Gastrocnemius medialis (tissue), 4 donors: Measurements from ENCODE around the gene PTPRE. TPM values are rescaled to one million over a fixed set of nuclear protein-coding genes. Genes with fewer than 3 reads are reported as not detected.

ENCODE experiments used
- ATAC-seq, 2 donors: fragments of 150-250 bp; one replicate each; pipeline ENCODE4 v1.9.1; 2016
- DNase-seq, 2 donors: peaks; one replicate each; pipeline ENCODE4 v3.0.0-alpha.2; 2019
- H3K27ac ChIP-seq, 4 donors: fragments of 200-600 bp; sonication (generic); 1 replicate in 1 of 4; 2 replicates in 3 of 4; pipeline ENCODE4 v1.5.1; 2016 to 2018; ENCODE audit warnings: mild to moderate bottlenecking in 2 of 4, moderate library complexity in 1 of 4
- H3K27me3 ChIP-seq, 3 donors: fragments of 200-600 bp; sonication (generic) in 2 of 3; 1 replicate in 1 of 3; 2 replicates in 2 of 3; pipeline versions ENCODE4 v1.5.1 to v1.6.0; 2016 to 2019; ENCODE audit warnings: mild to moderate bottlenecking in 1 of 3, moderate library complexity in 1 of 3
- H3K36me3 ChIP-seq, 2 donors: fragments of 200-600 bp; sonication (generic) in 1 of 2; one replicate each; pipeline ENCODE4 v1.5.1; 2017 to 2018
- H3K4me1 ChIP-seq, 2 donors: fragments of 200-600 bp; sonication (generic) in 1 of 2; one replicate each; pipeline ENCODE4 v1.5.1; 2016 to 2017; ENCODE audit warnings: mild to moderate bottlenecking in 2 of 2
- H3K4me3 ChIP-seq, 4 donors: fragments of 200-600 bp; sonication (generic) in 3 of 4; 1 replicate in 1 of 4; 2 replicates in 3 of 4; pipeline ENCODE4 v1.5.1; 2016 to 2019; ENCODE audit warnings: mild to moderate bottlenecking in 2 of 4
- H3K9me3 ChIP-seq, 3 donors: fragments of 200-600 bp; sonication (generic) in 2 of 3; 1 replicate in 1 of 3; 2 replicates in 2 of 3; pipeline ENCODE4 v1.5.1; 2016 to 2019
- CTCF ChIP-seq, 5 experiments: fragments of 450-650 bp in 3 of 5; fragments of 200-600 bp in 2 of 5; sonication (generic) in 2 of 5; IDR thresholded peaks in 4 of 5; conservative IDR thresholded peaks in 1 of 5; 1 replicate in 4 of 5; 2 replicates in 1 of 5; pipeline ENCODE4 v1.5.1; 2016 to 2019; ENCODE audit warnings: antibody characterized with exemption in 5 of 5, mild to moderate bottlenecking in 3 of 5, moderate library complexity in 3 of 5
- POLR2A ChIP-seq, 2 donors: fragments of 450-650 bp; IDR thresholded peaks; one replicate each; pipeline ENCODE4 v1.6.1; 2017; ENCODE audit warnings: antibody characterized with exemption in 2 of 2, mild to moderate bottlenecking in 2 of 2, moderate library complexity in 2 of 2
- in situ Hi-C, 4 donors: fragments of 200-750 bp; cut with MboI; loops; one replicate each; pipeline versions ENCODE4 v1.15.0 to v1.8.0; 2017; ENCODE audit warnings: low sequenced_read_pairs in 4 of 4
- intact Hi-C: fragments of 100-400 bp; cut with DNase I; formaldehyde crosslinking; loops from one replicate; pipeline ENCODE4 v1.15.1; 2023; ENCODE audit warnings: low total_unique reads
- total RNA-seq, 4 donors: library from RNA; depleted of rRNA; stranded (reverse); fragments of >200 nt; gene quantifications; one replicate each; pipeline versions ENCODE4 v1.1.0 to v1.2.3, GENCODE V29; 2016

PTPRE gene
- total RNA-seq, 4 donors from 2014 or later = 0.97 to 2.2 (median 1.6) TPM

- Histone ChIP-seq H3K9me3 (no peaks in the 10 kb centered on the region), H3K27me3 (no peaks in the 10 kb centered on the region), H3K27ac (no peak overlapping the region), H3K4me1 (peaks cover 0 to 6% of the 10 kb centered on the region in 2 donors), H3K4me3 (no peak overlapping the region), H3K36me3 (no peaks in the 10 kb centered on the region)
- in situ Hi-C loops (no loop called here), intact Hi-C loops (no loop called here)
- ATAC-seq (no peak), DNase-seq (no peak)
- no peak for TF ChIP-seq CTCF (IDR thresholded peaks at IDR 0.05 in 4 of 5, conservative IDR thresholded peaks at IDR 0.05 in 1 of 5)
- no peak for TF ChIP-seq POLR2A (IDR thresholded peaks at IDR 0.05)
These were observed 152.5 kb downstream of the PTPRE start for GRCh38 chr10:128059266-128059981.

GRCh38 chr10:128059982-128060293, 153.0 kb downstream of the PTPRE start:
- Histone ChIP-seq H3K27ac (no peak overlapping the region), H3K27me3 (no peaks in the 10 kb centered on the region), H3K36me3 (no peaks in the 10 kb centered on the region), H3K4me3 (no peak overlapping the region), H3K4me1 (peaks cover 0 to 6% of the 10 kb centered on the region in 2 donors), H3K9me3 (no peaks in the 10 kb centered on the region)
- TF ChIP-seq POLR2A (IDR thresholded peaks at IDR 0.05) (no peak), CTCF (IDR thresholded peaks at IDR 0.05 in 4 of 5, conservative IDR thresholded peaks at IDR 0.05 in 1 of 5) (no peak)
- no peak for ATAC-seq
- in situ Hi-C loops = no loop called here
- no peak for DNase-seq
- intact Hi-C loops = no loop called here

- intact Hi-C loops = no loop called here
- H3K36me3 ChIP-seq = no peaks in the 10 kb centered on the region
- no peak overlapping the region for H3K4me3 ChIP-seq
- ATAC-seq = no peak
- no peak for TF ChIP-seq POLR2A (IDR thresholded peaks at IDR 0.05)
- H3K9me3 ChIP-seq = no peaks in the 10 kb centered on the region
- in situ Hi-C loops = no loop called here
- H3K27me3 ChIP-seq = no peaks in the 10 kb centered on the region
- peaks cover 0 to 6% of the 10 kb centered on the region in 2 donors for H3K4me1 ChIP-seq
- no peak for DNase-seq
- H3K27ac ChIP-seq = no peak overlapping the region
These were observed 153.7 kb downstream of the PTPRE start for GRCh38 chr10:128060341-128061250.

- intact Hi-C loops = no loop called here
- in situ Hi-C loops = no loop called here
- ATAC-seq (no peak), DNase-seq (no peak)
- TF ChIP-seq CTCF (IDR thresholded peaks at IDR 0.05 in 4 of 5, conservative IDR thresholded peaks at IDR 0.05 in 1 of 5) (no peak), POLR2A (IDR thresholded peaks at IDR 0.05) (no peak)
- Histone ChIP-seq H3K27me3 (no peaks in the 10 kb centered on the region), H3K27ac (no peak overlapping the region), H3K4me3 (no peak overlapping the region), H3K9me3 (no peaks in the 10 kb centered on the region), H3K4me1 (peaks cover 0 to 6% of the 10 kb centered on the region in 2 donors), H3K36me3 (no peaks in the 10 kb centered on the region)
These were observed 154.7 kb downstream of the PTPRE start for GRCh38 chr10:128061306-128062300.
